ENCODE results near the gene CFAP54. TPM values are rescaled to one million over a fixed set of nuclear protein-coding genes. Genes with fewer than 3 reads are reported as not detected.
"Not testable (repeated sequence)": the region's sequence is repeated elsewhere in the genome, so short reads cannot be mapped to it uniquely, and the experiment has no call there.

The CFAP54 gene
- total RNA-seq, 4 donors from 2014 or later: 0.22 to 0.62 (median 0.57) TPM; not detected in 1

DNA sequence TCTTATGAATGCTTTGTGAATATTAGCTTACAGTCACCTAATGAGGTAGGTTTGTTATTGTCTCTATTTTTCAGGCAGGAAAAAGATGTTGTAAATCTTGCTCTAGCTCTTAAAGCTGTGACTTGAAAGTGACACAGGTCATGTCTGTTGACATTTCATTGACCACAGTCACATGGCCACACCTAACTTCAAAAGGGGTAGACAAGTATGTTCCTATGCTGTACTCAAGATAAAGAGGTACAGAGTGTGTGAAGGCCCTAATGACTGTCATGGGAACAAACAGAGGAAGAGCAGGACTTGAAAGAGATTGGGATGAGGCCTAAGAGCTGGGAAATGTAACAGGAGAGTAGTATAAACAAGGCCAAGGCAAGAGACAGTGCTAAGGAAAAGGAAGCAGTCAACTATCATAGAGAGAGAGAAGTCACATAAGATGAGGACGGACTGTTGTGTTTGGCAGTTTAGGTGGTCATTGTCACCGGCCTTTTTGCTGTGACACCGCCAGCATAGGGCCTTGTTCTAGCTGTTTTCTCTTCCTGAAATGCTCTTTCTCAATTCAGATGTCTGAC, 181.0 kb downstream of the CFAP54 start:
- no peaks in the 10 kb centered on the region for H3K4me1 ChIP-seq

DNA sequence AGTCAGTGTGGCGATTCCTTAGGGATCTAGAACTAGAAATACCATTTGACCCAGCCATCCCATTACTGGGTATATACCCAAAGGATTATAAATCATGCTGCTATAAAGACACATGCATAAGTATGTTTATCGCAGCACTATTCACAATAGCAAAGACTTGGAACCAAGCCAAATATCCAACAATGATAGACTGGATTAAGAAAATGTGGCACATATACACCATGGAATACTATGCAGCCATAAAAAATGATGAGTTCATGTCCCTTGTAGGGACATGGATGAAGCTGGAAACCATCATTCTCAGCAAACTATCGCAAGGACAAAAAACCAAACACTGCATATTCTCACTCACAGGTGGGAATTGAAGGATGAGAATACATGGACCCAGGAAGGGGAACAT, 186.1 kb downstream of the CFAP54 start:
- H3K4me1 ChIP-seq; DNase-seq; H3K27ac ChIP-seq; H3K27me3 ChIP-seq; intact Hi-C loops (cut with DNase I); H3K4me3 ChIP-seq; H3K9me3 ChIP-seq; H3K36me3 ChIP-seq: not testable (repeated sequence)
- 84 to 95% methylated on average over 2 of the region's 3 CpGs for WGBS, 2 donors

More for the DNA sequence above, 181.0 kb downstream of the CFAP54 start:
- TF ChIP-seq POLR2A (IDR thresholded peaks at IDR 0.05): no peak
- TF ChIP-seq, protein P1, sequence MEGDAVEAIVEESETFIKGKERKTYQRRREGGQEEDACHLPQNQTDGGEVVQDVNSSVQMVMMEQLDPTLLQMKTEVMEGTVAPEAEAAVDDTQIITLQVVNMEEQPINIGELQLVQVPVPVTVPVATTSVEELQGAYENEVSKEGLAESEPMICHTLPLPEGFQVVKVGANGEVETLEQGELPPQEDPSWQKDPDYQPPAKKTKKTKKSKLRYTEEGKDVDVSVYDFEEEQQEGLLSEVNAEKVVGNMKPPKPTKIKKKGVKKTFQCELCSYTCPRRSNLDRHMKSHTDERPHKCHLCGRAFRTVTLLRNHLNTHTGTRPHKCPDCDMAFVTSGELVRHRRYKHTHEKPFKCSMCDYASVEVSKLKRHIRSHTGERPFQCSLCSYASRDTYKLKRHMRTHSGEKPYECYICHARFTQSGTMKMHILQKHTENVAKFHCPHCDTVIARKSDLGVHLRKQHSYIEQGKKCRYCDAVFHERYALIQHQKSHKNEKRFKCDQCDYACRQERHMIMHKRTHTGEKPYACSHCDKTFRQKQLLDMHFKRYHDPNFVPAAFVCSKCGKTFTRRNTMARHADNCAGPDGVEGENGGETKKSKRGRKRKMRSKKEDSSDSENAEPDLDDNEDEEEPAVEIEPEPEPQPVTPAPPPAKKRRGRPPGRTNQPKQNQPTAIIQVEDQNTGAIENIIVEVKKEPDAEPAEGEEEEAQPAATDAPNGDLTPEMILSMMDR (IDR thresholded peaks at IDR 0.05): no peak
- no peaks in the 10 kb centered on the region for H3K9me3 ChIP-seq
- no peak for DNase-seq
- H3K27ac ChIP-seq: no peak overlapping the region
- H3K27me3 ChIP-seq: no peaks in the 10 kb centered on the region
- WGBS, 2 donors: 52 to 59% methylated on average over 3 of the region's 3 CpGs
- H3K36me3 ChIP-seq: no peaks in the 10 kb centered on the region
- H3K4me3 ChIP-seq: no peak overlapping the region
- intact Hi-C loops (cut with DNase I): no loop called here

DNA sequence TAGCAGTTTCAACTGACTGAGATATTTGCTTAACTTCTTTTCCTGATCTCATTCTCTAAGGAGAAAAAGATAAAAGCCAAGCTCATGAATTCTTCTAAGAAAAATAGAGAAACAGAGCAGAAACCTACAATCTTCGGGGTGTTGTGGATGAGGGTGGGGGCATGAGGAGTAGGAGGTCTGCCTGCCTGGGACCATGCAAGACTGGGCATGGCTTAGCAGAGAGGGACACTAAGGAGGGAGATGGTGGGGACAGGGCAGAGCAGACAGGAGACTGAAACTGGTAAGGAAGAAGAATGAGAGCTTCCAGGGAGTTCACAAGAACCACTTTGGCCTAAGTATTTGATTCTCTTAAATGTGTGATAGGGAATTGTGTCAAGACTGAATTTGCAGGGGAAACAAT, 188.0 kb downstream of the CFAP54 start:
- DNase-seq: no peak
- Histone ChIP-seq H3K9me3 (no peaks in the 10 kb centered on the region), H3K36me3 (no peaks in the 10 kb centered on the region), H3K4me3 (no peak overlapping the region), H3K27ac (no peak overlapping the region), H3K4me1 (no peaks in the 10 kb centered on the region), H3K27me3 (no peaks in the 10 kb centered on the region)
- 62% methylated on average over 1 of the region's 1 CpG; no CpG with 5 or more reads in 1 of the 2 donors for WGBS, 2 donors
- TF ChIP-seq, protein P1 (IDR thresholded peaks at IDR 0.05): no peak
- no peak for TF ChIP-seq POLR2A (IDR thresholded peaks at IDR 0.05)
- intact Hi-C loops (cut with DNase I): no loop called here

DNA sequence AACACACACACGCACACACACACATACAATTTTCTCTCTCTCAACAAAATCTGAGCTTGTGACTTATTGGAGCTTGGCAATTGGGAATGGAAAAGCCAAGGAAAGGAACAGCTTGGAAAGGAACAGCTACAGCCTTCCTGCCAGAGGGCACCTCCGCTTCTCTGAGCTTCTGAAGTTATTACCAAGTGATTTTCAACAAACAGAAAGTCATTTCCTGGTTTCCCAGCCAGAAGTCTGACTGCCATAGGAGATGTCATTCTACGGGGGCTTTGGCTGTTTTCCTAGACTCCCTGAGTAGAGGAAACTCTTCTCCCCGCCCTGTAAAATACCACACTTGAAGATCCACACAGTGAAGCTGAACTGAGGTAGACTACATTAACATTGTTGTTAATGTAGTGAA, 198.3 kb downstream of the CFAP54 start:
- DNase-seq: no peak
- intact Hi-C loops (cut with DNase I): no loop called here
- Histone ChIP-seq H3K36me3 (no peaks in the 10 kb centered on the region), H3K4me3 (no peak overlapping the region), H3K9me3 (no peaks in the 10 kb centered on the region), H3K4me1 (no peaks in the 10 kb centered on the region), H3K27me3 (no peaks in the 10 kb centered on the region), H3K27ac (no peak overlapping the region)
- WGBS, 2 donors: 33 to 73% methylated on average over 4 of the region's 4 CpGs
- TF ChIP-seq, protein P1 (IDR thresholded peaks at IDR 0.05): no peak
- no peak for TF ChIP-seq POLR2A (IDR thresholded peaks at IDR 0.05)

DNA sequence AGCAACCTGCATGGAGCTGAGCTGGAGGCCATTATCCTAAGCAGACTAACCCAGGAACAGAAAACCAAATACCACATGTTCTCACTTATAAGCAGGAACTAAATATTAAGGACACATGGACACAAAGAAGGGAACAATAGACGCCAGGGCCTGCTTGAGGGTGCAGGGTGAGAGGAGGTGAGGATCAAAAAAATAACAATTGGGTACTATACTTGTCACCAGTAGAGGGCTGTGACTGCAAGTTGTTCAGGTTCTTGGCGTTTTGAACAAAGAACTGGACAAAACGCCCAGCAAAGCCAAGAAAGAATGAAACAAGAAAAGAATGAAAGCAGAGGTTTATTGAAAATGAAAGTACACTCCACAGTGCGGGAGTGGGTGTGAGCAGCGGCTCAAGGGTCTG, 209.1 kb downstream of the CFAP54 start:
- H3K4me3 ChIP-seq: no peak overlapping the region
- DNase-seq: no peak
- WGBS, 2 donors: 76 to 86% methylated on average over 5 of the region's 5 CpGs
- H3K9me3 ChIP-seq: no peaks in the 10 kb centered on the region
- no peaks in the 10 kb centered on the region for H3K27me3 ChIP-seq
- H3K27ac ChIP-seq: no peak overlapping the region
- no peaks in the 10 kb centered on the region for H3K4me1 ChIP-seq
- no peaks in the 10 kb centered on the region for H3K36me3 ChIP-seq
- no peak for TF ChIP-seq POLR2A (IDR thresholded peaks at IDR 0.05)
- TF ChIP-seq, protein P1 (IDR thresholded peaks at IDR 0.05): no peak
- intact Hi-C loops (cut with DNase I): no loop called here

DNA sequence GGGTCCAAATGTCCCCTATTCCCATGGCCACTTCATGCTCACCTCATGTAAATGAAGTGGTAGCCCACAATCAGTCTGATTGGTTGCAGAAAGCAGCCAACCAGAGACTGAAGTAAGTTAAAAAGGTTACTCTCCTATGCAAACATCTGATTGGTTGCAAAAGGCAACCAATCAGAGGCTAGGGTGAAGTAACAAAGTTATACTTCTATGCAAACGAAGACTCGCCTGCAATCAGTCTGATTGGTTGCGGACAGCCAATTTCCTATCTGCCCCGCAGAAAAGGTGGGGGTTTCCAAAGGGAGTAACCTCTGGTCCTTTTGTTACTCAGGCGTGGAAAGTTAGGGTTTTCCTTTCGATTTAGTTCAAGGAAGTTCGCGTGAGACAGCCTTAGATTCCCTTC, 209.6 kb downstream of the CFAP54 start:
- intact Hi-C loops (cut with DNase I): no loop called here
- no peaks in the 10 kb centered on the region for H3K4me1 ChIP-seq
- H3K27me3 ChIP-seq: no peaks in the 10 kb centered on the region
- WGBS, 2 donors: 80 to 86% methylated on average over 8 of the region's 8 CpGs
- no peaks in the 10 kb centered on the region for H3K36me3 ChIP-seq
- H3K27ac ChIP-seq: no peak overlapping the region
- no peak overlapping the region for H3K4me3 ChIP-seq
- H3K9me3 ChIP-seq: no peaks in the 10 kb centered on the region
- no peak for TF ChIP-seq POLR2A (IDR thresholded peaks at IDR 0.05)
- TF ChIP-seq, protein P1 (IDR thresholded peaks at IDR 0.05): no peak
- DNase-seq: no peak

All from esophagus squamous epithelium (tissue), 5 donors.